ENCODE results near the gene CXCL5.
"Not testable (repeated sequence)": the region's sequence is repeated elsewhere in the genome, so short reads cannot be mapped to it uniquely, and the experiment has no call there.

Gene CXCL5

DNA sequence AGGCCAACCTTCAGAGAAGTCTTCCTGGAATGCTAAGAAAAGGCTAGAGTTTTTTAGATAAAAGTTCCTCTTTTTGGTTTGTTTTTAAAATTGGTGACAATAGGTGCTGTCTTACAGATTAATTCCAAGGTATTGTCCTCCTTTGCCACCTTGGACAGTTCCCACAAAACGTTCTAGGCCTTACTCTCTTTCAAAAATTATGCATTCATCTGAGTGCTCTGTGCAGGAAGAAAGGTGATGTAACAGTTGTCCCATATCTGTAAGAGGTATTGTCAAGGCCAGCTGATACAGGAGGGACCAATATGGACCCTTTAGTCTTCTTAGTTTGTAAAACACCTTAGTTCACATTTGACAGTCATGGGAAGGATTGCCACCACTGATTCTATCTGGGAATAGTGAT lies 15.9 kb upstream of the CXCL5 start:
- no peak for DNase-seq

DNA sequence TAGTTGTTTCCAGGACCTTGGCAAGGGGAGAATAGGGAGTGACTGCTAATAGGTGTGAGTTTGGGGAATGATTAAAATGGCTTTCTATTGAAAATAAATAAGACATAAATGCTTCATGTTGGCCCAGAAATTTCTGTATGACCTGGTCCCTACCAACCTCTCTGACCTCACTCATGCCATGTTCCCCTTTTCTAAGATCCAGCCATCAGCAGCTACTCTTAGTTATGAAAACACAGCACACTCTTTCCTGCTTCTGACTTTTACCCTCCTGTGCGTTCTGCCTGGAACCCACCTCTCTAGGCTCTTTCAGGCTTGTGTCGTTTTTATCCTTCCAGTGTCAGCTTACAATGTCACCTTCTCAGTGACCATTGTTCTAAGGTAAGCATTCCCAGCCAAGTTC lies 14.8 kb upstream of the CXCL5 start:
- DNase-seq: no peak

DNA sequence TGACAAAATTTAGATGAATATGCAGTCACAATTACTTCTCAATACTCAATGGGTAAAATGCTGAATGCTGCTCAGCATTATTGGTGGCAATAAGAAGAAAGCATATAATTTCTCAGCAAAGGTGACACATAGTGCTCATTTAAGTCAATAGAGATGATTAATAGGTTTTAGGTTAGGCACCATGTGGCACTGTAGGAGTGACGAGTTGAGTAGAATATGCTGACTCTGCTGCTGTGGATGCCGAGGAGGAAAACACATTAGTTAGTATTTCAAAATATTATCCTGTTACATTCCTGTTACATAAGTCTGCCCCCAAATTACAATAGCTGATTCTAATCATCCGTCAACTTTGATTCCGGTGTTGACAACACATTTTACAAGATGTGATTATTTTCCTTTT lies 13.7 kb upstream of the CXCL5 start:
- DNase-seq: no peak

DNA sequence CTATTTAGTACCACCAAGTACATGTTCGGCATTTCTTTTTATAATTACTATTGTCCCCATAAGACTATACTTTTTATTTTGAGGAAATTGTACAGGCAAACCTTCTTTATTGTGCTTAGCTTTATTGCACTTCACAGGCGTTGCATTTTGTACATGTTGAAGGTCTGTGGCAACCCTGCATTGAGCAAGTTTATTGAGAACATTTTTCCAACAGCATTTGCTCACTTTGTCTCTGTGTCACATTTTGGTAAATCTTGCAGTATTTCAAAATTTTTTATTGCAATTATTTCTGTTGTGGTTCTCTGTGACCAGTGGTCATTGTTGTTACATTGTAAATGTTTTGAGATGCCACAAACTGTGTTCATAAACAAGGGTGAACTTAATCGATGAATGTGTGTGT lies 10.8 kb upstream of the CXCL5 start:
- DNase-seq: no peak

DNA sequence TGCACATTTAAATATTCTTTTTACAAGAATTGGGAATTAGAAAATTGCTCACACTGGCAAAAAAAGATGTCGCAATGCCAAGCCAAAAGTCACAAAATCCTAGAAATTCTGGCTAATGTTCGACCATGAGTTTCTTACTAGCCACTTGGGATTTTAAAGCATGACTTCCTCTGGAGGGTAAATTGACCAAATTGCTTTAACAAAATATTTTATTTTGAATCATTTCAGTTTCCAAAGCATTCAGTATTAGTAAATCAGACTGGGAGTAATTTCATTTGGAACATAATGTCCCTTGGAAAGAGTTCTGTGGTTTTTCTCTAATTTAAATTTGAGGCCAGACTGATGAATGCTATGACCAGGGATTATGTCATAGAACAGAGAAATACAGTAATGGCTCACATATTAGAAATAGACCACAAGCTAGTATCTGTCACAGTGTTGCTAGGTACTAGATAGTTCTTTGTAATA lies 7.6 kb upstream of the CXCL5 start:
- DNase-seq: no peak

DNA sequence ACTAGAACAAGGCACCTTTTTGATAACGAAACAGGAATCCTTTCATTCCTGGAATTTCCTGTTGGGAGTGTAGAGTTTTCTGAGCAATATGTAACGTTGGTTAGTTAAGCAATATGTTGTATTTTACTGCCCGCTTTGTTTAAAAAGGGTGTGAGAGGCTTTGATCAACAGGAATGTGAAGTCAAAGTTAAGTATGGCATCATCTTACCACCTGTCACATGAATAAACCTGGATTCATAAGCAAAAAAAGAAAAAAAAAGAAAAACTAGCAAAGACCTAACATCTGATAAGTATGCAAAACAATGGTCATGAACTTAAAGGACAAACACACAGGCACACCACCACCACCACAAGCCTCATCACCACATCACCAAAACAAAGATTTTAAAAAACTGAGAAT lies 7.1 kb upstream of the CXCL5 start:
- no peak for DNase-seq

GRCh38 chr4:74004668-74005067 lies 6.2 kb upstream of the CXCL5 start:
- no peak for DNase-seq

- no peak for DNase-seq
Measured at GRCh38 chr4:74000301-74000700, 1.8 kb upstream of the CXCL5 start.

DNA sequence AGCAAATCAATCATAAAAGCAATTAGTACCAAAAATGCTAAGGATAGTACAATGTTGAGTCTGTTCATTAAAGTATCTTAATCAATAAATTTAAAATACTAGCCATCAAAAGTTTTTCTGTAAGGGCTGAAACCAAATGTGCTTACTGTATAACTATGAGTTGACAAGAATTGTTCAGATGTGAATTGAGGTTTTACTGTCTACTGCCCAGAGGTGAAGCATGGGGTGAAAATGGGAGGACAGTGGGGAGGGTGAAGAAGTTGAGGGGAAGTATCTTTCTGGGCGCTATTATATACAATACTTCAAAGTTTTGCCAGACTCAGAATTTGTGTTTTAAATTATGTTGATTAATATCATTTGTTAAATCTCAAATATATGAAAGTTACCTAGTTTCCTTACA lies 6.4 kb downstream of the CXCL5 start:
- DNase-seq: no peak

DNA sequence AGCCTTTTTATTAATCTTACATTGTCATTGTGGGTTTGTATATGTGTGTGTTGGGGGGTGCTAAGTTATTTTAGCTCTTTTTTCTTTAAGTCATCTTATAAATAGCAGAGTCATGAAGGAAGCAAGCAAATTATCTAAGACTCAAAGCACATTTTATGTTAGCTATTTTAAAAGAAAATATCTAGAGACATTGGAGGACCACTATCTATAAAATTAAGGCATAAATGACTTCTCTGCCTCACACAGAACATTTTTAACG lies 6.8 kb downstream of the CXCL5 start:
- DNase-seq: no peak

DNA sequence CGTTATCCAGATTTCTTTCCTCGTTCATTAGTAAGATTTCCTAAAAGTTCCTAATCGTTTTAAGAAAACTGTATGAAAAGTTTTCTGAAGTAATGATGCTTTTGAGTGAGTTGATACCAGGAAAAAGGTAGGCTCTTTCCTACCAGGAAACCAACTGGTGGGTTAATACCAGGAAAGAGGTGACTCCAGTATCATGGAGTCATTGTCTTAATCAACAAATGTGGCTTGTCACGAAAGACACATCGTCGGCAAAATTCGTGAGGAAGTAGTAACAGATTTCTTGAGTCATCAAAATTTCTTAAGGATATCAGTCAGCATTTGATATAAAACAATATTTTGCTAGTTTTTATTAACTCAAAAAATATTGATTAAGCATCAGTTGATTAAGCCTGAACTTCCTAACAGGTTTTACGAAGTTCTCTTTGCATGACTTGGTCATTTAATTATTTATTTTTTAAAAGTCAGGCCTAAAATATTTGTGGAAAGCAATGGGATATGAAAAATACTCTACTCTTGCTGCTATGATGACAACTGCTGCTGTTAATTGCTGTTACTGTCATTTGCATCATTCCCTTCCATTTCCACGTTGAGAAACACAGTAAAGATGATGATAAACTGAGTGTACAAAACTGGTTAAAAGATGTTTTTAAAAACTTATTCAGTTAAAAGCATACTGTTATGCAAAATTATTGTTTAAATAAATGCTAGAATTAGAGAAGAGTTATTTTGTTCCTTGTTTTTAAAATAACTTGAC lies 7.3 kb downstream of the CXCL5 start:
- no peak for DNase-seq

DNA sequence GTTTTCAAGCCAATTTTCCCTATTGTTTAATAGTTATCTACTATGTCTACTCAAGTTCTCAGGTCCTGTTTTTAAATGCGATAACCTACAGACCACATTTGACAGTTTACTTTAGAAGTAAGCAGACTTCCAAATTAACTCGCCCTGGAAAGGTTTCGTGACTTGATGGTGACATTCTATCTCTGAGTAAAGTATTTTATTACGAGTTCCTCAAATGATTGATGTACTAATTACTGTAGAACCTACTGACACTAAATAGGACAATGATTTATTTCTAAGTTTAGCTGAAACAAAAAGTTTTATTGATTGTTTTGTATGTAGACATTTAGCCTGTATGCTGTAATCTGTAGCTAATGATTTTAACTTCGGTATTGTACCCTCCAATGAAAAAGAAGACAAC lies 8.5 kb downstream of the CXCL5 start:
- DNase-seq: no peak

GRCh38 chr4:73989031-73989430 lies 9.4 kb downstream of the CXCL5 start:
- DNase-seq: no peak

GRCh38 chr4:73988061-73988460 lies 10.4 kb downstream of the CXCL5 start, which contains the start of gene PPBP:
Gene PPBP, minus strand, starts transcription at chr4:73988190. Its CDS starts 87 bp downstream, at chr4:73988103.
- DNase-seq: no peak

DNA sequence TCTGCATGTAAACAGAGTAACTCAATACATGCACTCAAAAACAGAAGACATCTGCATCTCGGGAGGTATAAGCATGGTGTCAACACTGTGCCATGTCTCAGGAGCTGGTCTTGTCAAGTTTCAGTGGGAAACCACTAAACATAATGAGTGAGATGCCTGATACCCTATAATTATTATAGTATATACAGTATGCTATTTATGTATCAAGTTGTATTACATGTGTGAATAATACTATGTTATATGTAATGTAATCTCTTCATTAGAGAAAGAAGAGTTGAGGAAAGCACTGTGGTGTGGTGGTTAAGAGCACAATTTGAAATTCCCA lies 13.0 kb downstream of the CXCL5 start:
- DNase-seq: no peak

DNA sequence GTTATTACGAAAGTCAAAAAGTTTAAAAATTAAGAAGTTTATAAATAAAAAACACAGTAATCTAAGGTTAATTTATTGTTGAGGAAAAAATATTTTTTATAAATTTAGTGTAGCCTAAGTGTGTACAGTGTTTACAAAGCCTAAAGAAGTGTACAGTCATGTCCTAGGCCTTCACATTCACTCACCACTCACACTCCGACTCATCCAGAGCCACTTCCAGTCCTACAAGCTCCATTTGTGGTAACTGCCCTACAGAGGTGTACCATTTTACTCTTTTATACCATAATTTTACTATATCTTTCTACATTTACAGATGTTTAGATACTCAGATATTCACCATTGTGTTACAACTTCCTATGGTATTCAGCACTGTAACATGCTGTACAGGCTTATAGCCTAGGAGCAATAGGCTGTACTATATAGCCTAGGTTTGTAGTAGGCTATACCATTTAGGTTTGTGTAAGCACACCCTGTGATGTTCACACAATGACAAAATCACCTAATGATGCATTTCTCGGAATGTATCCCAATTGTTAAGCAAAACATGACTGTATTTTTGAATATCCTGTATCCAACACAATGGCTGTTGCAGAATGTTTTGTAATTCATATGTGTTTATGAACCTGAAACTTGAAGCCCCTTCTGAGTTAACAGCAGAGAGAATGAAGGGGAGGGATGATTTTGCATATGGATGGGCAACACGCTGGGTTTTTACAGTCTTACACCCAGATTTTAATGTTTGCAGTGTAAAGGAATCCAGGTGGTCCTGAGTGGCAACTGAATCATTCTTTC lies 13.5 kb downstream of the CXCL5 start:
- DNase-seq: no peak

GRCh38 chr4:73981175-73981574 lies 17.3 kb downstream of the CXCL5 start:
- not testable (repeated sequence) for DNase-seq

DNA sequence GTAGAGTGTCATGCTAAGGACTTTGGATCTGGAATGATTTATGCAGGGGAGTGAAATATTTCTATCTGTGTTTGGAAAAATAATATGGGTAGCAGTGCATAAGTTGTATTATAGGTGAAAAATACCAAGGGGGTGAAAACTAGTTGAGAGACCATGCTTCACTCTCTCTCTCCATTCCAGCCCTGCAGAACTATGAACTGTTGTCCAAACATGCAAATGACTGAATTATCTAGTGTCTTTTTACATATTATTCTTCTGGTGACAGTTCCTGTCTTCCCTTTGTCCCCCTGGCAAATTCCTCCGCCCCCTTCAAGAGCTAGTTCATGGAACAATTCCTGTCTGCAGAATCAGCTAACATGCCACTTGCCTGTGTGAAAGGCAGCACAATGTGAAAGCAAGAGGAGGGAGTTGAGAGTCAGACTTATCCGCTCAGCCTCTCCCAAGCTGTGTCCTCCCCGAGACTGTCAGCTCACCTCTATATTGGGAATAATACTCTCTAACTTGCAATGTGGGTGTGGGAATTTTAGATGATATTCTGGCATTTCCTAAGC lies 19.0 kb downstream of the CXCL5 start:
- DNase-seq: no peak

- DNase-seq: no peak
Measured at GRCh38 chr4:73978886-73979285, 19.6 kb downstream of the CXCL5 start.

DNA sequence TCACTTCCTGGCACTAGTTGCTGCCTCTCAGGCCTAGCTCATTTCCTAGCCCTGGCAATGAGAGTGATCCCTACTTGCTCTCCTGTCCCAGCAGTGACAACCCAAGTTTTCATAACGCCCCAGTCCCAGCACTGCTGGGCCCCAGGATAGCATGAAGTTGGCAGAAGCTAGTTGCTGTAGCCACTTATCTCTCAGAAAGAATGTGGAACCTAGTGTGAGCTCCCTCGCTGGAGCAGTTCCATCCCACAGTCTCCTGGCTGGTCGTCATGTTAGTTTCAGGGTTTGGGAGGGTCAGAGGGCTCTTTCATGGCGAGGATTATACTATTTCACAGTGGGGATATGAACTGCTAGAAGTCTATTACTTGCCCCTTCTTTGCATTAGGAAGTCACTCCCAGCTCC lies 21.8 kb downstream of the CXCL5 start:
- DNase-seq: no peak

DNA sequence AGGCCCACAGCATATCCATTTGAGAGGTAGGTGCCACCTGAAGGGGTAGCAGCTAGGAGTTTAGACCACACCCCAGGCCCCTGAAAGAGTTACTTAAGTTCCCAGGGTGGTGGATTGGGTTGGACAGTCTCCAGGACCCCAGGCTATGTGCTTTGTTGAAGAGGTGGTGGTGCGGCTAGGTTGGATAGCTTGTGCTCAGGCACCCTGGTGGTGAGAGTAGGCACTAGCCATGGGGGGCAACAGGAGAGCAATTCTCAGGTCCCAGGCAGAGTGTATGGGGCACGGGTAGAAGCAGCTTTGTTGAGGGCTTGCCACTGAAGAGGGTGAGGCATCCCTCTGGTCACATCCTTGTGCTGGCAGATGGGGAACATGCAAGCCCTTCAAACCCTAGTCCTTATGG lies 22.3 kb downstream of the CXCL5 start:
- no peak for DNase-seq

DNA sequence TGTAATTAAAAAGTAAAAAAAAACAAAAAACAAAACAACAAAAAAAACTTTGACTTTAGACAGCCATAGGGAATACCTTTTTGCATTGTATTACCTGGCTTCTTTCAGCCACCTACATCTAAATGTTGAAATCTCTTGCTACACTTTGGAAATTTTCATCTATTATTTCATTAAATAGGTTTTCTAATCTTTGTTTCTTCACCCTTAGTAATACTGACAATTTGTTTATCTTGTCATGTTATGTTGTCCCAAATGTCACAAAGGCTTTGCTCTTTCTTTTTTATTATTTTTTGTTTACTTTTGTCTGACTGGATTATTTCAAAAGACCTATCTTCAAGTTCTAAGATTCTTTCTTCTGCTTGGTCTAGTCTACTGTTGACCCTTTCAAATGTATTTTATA lies 24.1 kb downstream of the CXCL5 start:
- no peak for DNase-seq

GRCh38 chr4:73970945-73971344 lies 27.5 kb downstream of the CXCL5 start:
- no peak for DNase-seq

DNA sequence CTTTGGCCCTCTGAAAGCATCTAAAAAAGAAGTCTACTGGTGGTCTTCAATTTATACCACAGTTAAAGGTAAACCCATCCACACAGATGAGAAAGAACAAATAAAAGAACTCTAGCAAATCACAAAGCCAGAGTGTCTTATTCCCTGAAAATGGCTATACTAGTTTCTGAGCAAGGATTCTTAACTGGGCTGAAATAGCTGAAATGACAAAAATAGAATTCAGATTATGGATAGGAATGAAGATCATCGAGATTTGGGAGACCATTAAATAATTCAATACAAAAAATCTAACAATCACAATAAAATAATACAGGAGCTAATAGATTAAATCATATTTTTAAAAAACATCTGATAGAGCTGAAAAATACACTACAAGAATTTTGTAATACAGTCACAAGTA lies 28.5 kb downstream of the CXCL5 start:
- no peak for DNase-seq

- no peak for DNase-seq
Measured at GRCh38 chr4:73967866-73968265, 30.6 kb downstream of the CXCL5 start.
